ENCODE measurements around the gene CIB4.
"Not testable (repeated sequence)": the region's sequence is repeated elsewhere in the genome, so short reads cannot be mapped to it uniquely, and the experiment has no call there.

Gene CIB4

DNA sequence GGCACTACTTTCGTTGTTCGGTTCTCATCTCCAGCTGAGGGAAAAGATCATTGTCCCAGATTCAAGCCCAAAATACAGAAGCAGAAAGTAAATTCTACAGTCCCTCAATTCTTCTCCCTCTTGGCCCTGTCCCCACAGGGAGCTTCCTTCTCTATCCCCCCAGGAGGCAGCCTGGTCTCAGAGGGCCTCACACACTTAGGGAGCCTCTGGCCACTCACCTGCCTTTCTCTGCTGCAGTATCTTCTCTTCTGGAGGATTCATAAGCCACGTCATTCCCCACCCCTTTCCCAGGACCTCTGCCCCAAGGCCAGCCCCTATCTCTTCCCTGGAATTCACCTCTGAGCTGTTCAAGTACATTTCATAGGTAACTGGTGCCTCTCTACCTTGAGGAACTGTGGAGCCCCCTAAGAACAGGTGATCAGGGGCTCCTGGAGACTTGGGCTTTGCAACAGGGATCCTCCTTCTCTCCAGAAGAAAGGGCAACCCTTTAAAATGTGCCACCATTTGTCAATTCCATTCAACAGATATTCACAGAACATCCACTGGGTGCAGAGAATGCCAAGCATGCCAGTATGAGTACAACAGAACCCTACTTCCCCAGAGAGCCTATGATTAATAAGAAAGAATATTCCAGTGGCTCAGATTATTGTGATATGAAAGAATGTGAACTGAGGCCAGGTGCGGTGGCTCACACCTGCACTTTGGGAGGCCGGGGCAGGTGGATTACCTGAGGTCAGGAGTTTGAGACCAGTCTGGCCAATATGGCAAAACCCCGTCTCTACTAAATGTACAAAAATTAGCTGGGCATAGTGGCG is 72.9 kb downstream of the CIB4 start:
- DNase-seq (ENCODE audit: low read depth) = no peak

DNA sequence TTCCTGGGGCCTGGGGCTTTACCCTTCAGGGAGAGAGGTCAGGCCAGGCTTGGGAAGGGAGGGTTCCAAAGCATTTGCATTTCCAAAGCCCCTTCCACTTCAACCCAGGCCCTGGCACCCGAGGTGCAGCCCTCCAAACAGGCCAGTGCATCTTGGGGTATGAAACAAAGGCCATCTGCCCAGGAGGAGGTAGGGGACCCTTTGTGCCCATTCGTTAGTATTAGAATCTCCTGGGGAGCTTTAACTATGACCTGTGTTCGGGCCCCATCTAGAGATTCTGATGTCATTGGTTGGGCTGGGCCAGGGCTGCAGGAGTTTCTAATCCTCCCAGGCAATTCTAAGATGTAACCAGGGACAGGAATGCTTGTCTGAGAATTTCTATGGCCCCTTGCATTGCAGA is 73.6 kb downstream of the CIB4 start:
- DNase-seq (ENCODE audit: low read depth) = no peak

DNA sequence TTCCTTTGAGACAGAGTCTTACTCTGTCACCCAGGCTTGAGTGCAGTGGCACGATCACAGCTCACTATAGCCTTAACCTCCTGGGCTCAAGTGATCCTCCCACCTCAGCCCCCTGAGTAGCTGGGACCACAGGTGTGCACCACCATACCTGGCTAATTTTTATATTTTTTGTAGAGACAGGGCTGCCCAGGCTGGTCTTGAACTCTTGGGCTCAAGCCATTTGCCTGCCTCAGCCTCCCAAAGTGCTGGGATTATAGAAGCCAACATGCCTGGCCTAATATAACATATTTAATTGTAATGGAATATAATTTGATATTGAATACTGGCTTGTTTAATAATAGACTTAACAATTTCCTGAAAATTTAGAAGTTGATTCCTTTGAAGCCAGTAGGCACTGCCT is 74.4 kb downstream of the CIB4 start:
- DNase-seq (ENCODE audit: low read depth) = not testable (repeated sequence)

DNA sequence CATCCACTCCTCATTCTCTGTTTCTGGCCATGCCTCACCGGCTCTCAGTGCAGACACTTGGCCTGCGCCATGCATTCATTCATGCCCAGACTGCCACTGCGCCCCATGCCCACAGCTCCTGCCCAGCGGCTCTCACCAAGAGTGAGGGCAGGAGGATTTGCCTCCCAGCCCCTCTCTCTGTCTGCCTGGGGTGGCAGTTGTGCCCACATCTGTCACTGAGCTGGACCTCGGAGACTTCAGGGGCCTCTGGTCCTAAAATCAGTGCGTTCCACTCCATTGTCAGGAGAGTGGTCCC is 75.1 kb downstream of the CIB4 start:
- no peak for DNase-seq (ENCODE audit: low read depth)

DNA sequence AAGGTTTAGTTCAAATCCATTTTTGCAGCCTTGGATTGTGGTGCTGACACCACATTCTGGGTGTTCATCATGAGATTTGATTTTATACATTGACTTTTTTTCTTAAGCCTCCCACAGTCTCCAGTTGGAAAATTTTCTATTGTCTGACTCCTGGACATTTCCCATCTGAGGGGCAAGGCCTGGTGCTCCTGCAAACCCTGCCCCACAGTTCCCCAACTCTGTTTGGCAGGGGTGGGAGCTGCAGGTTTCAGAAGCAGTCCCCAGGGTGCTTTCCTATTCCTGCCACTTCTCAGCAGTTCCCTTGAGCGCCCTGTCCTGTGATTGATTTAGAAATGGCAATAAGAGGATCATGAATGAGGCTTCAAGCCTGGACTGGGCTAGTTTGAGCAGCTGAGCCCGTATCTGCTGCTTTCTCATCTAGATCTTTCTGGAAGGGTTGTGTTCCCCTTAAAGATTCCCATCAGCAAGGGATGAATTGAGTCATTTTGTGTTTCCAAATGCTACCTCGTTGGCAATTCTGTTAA is 77.0 kb downstream of the CIB4 start:
- no peak for DNase-seq (ENCODE audit: low read depth)

DNA sequence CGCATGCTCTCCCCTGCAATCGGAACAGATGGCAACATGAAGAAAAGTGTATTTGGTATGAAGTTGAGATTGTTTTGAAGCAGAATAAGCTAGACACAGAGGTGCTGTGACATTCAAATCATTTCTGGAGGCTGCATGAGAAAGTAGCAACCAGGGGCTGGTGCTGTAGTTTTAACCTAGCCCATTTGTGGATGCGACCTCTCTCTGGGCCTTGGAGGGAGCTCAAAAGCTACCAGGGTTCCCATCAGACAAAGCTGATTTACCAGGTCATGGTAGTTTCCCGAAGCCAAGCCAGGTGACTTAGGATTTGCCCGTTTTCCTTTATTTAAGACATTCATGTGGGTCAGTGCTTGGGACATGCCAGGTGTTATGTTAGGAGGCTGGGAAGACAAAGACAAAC is 77.5 kb downstream of the CIB4 start:
- DNase-seq (ENCODE audit: low read depth) = no peak

DNA sequence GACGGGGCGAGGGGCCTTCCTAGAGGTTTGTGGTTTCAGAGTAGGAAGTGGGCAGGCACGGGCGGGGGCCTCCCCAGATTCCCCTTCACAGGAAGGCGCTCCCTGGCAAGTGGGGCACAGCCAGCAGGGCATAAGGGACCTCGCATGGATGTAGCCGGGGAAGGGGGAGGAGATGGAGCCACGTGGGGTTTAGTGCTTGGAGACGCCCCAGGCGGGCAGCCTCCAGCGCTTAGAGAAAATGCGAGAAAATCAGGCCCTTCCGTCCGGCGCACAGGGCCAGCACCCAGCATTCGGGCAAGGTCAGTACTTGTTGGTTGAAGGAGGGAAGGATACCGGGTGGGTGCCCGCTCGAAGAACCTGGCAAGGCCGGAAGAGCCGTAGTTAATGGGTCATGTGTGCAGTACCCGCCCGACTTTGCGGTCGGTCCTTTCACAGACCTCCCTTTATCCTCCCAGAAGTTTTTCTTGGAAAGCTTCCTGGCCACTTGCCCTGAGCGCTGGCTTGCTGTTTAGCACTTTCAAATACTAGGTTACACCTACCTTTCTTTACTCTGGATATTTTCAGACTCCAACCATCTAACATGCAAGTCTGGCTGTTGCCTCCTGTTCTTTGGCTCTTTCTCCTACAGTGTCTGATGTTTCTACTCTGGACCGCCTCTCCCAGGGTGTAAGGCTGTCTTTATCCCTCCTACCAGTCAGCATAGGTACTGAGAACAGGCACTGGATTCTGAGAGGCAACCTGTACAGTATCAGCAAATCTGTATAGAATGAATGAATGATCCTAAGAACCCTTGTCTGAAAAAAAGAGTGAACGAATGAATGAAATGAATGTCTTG is 78.1 kb downstream of the CIB4 start:
- DNase-seq (ENCODE audit: low read depth) = no peak

DNA sequence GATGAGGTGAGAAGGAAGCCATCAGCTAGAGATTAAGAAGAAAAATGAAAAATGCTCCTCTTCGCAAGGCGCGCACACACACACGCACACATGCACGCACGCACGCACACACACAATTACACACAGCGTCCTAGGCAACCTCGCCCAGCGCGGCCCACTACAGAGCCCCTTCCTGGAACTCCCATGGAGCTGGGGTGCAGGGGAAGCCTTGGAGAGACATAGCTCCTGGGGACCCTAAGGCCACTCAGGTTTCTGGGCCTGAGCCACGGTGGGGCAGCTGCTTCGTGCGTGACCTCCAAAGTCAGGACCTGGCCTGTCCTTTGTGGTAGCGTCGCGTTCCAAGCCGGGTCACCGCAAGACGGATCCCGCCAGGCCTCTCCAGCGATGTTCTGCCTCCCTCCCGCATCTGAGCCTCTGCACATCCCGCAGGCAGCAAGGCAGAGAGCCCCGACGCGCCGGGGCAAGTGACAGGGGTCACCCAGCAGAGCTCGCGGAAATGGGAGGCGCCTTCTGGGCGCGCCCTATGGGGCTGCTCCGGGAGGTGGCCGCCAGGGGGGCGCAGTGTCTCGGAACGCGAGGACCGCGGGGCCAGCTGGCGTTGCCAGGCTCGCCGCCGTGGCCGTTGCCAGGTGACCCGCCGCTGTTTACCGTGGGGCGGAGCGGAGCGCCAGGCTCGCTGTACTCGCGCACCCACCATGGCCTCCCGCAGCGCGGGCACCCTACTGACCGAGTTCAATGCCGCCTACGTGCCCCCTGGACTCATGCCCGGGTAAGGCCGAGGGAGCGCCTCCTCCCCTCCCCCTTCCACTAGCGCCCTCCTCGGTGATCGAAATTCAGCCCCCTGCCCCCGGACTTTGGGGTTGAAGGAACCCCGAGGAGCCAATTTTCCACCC is 79.0 kb downstream of the CIB4 start:
- DNase-seq (ENCODE audit: low read depth) = no peak

DNA sequence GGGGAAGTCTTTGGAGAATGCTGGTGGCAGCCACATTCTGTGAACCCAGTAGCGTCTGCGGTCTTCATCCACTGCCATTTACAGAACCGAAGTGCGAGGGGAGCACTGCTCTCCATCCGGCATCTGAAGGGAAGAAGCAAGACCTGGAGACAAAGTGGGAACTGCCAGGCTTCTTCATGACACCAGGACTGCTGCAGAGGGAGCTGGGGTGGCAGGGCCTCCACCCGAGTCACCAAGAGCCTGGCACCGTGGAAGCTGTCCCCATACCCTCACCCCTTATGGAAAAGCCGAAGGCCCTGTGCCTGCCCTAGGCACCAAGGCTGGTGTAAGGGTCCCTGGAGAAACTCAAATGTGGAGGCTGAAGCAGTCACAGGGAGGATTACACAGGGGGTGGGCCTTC is 79.8 kb downstream of the CIB4 start:
- DNase-seq (ENCODE audit: low read depth) = no peak

DNA sequence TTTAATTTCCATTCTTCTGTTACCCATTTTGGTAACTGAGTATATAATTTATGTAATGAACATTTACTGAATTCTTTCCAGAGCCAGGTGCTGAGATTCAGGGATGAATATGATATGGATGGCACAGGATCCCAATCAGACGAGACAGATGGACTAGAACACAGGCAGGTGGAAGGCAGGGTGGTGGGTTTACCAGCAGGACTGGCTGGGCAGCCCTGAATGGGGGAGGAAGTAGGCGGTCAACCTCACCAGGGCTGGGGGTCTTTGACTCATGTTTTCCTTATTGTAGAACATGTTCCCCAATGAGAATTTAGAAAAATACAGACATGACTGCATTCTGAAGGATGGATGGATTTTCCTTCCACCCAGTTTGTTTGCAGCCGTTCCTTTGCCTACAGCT is 80.3 kb downstream of the CIB4 start:
- DNase-seq (ENCODE audit: low read depth) = no peak

DNA sequence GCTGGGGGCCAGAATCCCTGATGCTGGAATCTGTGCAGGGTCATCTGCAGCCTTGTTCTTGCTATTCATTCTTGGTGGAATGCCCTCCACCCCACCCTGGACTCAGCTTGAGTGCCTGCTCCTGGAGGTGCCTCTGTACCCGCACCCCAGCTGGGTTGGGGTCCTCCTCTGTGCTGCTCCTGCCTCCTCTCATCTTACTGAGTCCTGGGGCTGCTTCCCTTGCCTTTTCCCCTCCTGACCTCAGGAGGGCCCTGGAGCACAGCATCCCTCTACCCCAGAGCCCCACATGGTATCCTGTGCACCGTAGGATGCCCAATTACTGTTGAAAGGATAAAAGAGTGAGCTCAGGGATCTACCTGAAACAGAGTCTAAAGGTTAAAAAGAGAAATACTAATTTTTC is 81.6 kb downstream of the CIB4 start:
- no peak for DNase-seq (ENCODE audit: low read depth)

DNA sequence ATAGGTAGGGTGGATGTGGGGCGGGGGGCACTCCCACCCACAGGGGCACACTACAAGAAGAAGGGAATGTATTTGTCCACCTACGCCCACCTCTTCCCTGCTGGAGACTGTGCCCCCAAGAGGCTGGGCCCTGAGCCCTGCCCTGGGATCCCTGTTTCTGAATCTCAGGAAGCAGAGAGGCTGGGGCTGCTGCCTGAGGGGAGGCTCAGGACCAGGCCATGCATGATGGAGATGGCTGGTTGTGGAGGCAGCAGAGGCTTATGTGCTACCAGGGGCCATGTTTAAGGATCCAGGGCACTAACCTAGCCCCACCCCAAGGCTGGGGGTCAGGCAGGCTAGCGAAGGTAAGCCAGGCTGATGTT is 82.1 kb downstream of the CIB4 start:
- no peak for DNase-seq (ENCODE audit: low read depth)

DNA sequence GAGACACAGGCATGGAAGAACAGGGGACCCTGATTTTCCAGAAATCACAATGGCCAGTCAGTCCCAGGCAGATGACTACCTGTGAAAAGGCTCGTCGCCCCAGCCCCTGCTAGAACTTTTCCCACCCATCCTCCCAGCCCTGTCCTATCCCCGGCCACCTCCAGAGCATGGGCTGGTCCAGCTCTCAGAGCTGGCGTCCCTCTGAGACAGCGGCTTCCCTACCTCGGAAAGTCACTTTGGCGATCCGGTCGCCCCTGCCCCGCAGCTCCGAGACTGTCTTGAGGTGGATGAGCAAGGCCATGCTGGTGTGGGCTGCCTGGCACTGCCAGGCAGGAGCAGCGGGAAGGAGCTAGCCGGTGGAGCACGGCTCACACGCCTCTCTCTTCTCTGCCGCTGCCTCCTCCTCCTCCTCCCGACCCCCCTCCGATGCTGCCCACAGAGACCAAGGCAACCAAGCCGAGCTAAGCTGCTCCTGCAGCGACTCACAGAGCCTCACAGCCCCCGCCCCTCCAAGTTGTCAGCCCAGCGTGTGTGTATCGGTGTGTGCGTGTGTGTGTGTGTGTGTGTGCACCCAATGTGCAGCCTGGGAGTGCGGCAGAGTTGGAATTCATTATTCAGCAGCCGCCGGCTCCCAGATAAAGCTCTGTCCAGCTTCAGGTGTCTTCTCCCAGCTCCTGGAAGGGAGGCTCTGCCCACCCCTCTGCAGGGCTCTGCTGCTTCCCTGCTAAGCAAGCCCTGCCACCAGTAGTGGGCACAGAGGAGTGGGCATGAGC is 82.7 kb downstream of the CIB4 start:
- DNase-seq (ENCODE audit: low read depth) = no peak

DNA sequence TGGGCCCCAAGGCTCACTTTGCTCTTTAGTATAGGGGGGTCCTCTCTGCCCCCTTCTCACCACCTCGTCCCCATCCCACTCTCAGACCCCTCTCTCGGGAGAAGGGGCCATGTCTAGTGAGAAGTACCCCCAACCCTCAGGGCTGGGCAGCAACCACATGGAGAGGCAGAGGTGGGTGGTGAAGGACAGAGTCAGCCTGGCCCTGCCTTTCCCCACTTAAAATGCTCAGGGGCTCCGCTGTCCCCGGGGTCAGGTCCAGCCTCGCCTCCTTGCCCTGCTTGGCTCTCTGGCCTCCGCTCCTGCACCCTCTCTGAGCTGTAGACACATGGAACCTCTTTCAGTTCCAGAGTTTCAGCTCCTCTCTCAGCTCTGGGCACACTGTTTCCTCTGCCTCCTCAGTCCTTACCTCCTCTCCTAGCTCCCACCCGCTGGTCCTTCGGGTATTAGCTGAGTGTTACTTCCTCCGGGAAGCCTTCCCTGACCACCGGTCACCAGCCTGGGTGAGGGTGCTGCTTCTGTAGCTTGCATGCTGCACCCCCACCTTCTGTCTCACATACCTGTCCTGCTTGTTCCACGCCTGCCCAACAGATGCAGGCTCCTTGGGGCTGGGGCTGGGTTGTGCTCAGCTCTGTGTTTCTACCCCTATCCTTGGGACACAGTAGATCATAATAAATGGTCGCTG is 83.8 kb downstream of the CIB4 start:
- DNase-seq (ENCODE audit: low read depth) = no peak

DNA sequence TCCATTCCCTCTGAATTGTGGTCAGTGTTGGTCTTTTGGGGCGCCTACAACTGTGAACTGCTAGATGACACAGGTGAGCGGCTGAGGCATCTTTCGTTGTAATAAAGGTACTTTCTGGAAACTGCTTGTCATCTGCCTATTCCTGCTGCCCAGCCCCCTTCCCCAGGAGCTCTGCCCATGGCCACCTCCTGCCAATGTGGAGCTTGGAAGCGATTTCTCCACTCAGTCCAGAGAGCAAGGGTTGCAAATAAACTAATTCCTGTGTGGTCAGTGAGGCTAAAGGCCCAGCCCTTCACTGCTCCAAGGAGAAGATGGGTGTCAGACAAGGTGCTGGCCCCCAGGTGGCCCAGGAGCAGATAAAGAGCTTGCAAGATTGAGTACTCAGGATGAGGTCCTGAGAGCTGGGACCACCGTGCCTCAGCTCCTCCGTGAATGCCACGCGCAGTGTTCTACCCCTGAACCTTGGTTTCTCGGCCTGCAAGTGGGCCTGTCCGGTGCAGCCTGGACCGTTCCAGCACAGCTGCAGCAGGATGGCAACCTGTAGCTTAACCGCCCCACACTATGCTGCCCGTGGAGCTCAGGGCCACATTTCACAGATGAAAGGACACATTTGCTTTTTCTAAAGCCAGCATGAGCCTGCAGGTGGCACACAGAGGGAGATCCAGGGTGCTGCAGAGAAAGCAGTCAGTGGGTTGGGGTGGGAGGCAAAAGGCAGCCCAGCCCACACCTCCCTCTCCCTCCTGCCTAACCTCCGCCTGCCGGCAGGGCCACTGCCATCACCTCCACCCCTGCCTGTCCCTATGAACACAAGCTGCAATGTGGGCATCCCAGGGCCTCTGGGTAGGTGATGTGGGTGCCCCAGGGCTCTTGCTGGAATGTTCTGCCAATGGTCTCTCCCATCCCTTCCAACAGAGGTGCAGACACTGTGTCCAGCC is 84.6 kb downstream of the CIB4 start:
- DNase-seq (ENCODE audit: low read depth) = no peak

DNA sequence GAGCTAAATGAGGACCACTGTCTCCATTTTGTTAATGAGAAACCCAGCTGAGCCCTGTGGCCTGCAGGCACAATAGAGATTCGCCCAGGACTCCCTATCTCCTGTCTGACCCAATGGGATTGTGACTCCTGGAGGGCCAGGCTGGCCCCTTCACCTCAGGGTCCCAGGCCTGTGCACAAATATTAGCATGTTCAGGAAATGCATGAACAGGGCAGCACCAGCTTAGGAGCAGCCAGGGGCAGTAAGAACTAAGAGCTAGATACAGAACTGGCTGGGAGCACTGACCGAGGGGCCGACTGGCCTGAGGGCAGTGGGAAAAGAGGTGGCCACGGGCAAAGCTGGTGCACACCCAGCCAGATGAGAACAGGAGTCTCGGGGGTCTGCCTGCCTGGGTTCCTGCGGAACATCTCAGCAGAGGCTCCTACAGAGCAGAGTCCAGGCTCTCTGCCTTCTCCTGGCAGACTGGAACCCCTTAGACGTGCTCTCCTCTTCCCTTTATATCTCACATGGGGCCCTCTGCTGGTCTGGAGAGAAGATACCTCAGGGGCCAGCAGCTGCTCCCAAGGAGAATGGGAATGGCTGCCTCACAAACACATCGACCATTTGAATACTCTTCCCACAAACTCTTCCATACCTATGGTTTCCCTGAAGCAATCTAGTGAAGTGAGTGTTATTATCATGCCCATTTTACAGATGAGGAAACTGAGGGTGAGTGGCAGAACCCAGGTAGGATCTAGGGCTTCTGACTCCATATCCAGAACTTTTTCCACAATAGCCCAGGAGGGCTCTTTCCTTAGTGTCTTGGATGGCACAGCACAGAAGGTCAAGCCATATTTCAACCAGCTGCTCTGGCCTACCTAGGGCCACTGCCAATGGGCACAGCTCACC is 85.7 kb downstream of the CIB4 start:
- DNase-seq (ENCODE audit: low read depth) = no peak

DNA sequence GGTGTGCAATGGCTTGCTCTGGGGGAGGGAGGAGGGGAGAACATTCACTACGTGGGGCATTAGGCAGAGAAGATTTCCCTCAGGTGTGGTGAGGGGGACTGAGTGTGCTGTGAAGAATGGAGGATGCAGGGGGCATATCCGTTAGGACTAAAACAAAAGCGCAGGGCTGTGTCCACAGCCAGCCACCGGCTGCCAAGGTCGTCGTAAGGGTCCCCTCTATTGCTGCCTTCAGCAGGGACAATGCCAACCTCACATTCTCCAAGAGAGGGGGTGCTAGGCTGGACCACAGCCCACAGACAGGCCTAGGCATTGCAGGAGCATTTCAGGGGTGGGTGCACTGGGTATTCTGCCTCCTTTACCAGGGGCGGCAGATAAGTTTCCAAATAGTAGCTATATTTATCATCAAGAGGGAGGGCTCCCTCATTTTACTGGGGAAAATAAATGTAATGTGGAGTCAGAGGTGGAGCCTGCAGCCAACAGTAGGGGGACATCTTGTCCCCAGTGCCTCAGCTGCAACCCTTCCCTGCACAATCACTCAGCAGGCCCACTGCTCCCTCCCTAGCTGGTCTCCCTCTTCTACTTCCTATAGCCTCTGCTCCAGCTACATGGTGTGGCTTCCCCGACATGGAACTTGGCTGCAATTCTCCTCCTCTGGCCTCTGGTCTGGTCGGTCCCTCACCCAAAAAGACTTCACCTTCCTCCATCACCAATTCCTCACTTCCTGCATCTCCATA is 88.4 kb downstream of the CIB4 start:
- DNase-seq (ENCODE audit: low read depth) = no peak

DNA sequence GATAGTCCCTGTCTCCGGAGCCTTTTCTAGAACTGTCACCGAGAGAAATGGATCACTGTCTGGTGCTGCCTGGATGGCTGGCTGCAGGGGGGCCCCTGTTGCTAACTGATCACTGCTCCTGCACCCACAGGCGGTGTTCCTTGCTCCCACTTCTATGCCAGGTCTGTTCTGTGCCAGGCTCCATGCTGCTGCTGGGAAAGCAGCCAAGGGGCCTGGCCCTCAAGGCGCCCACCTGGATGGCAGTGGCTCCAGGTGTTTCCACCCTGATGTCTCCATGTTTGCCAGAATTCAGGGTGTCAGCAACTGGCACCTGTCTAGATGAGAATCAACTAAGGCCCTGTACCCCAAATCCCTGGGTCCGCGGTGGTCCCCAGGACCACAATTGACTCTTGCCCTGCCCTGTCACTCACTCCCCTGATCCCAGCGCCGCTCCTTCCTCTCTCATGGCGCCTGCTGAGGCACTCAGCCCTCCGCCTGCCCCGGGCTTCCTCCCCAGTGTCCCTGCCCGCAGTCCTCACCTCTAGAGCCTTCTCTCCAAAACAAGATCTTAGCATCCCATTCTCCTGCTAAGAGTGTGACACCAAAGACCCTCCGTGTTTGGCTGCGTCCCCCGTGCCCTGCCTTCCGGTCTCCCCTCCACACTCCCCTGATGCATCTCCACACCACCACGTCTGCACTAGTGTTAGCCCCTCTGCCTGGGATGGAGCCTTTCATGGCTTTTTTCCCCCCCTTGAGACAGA is 90.7 kb downstream of the CIB4 start:
- DNase-seq (ENCODE audit: low read depth) = no peak

All from stimulated activated CD8-positive, alpha-beta memory T cell treated with anti-CD3 and anti-CD28 coated beads, Interleukin-12 subunit alpha, Interleukin-12 subunit beta, amount 100 ng/mL, for 4 hours (primary cell).